ENCODE measurements around the gene CDKL5.
A peak's percentile ranks its signal among the peaks of the same experiment; 100 is the strongest.

CDKL5 gene

GRCh38 chrX:18617407-18617750 is 192.0 kb downstream of the CDKL5 start:
- Histone ChIP-seq H3K27ac (ENCODE audit: poor library complexity, severe bottlenecking) (peak overlapping the region; percentile 41), H3K27me3 (ENCODE audit: insufficient read depth, poor library complexity, severe bottlenecking) (no peaks in the 10 kb centered on the region), H3K9me3 (ENCODE audit: severe bottlenecking) (no peaks in the 10 kb centered on the region), H3K36me3 (ENCODE audit: low read depth) (no peaks in the 10 kb centered on the region), H3K4me1 (ENCODE audit: insufficient read depth, poor library complexity, severe bottlenecking) (peaks cover 9% of the 10 kb centered on the region), H3K4me3 (ENCODE audit: severe bottlenecking) (no peak overlapping the region)
- peak; percentile 96 for ATAC-seq (ENCODE audit: low read depth)
- TF ChIP-seq CTCF (IDR thresholded peaks at IDR 0.05; ENCODE audit: poor library complexity, severe bottlenecking): no peak
- DNase-seq (ENCODE audit: low spot score): peak; percentile 53

- Histone ChIP-seq H3K36me3 (ENCODE audit: low read depth) (no peaks in the 10 kb centered on the region), H3K4me1 (ENCODE audit: insufficient read depth, poor library complexity, severe bottlenecking) (peaks cover 9% of the 10 kb centered on the region), H3K27me3 (ENCODE audit: insufficient read depth, poor library complexity, severe bottlenecking) (no peaks in the 10 kb centered on the region)
Measured at GRCh38 chrX:18619288-18619687, 193.9 kb downstream of the CDKL5 start.

GRCh38 chrX:18620349-18620748 is 194.9 kb downstream of the CDKL5 start:
- Histone ChIP-seq H3K4me3 (ENCODE audit: severe bottlenecking) (no peak overlapping the region), H3K9me3 (ENCODE audit: severe bottlenecking) (no peaks in the 10 kb centered on the region), H3K27ac (ENCODE audit: poor library complexity, severe bottlenecking) (no peak overlapping the region), H3K4me1 (ENCODE audit: insufficient read depth, poor library complexity, severe bottlenecking) (peaks cover 9% of the 10 kb centered on the region), H3K36me3 (ENCODE audit: low read depth) (no peaks in the 10 kb centered on the region), H3K27me3 (ENCODE audit: insufficient read depth, poor library complexity, severe bottlenecking) (no peaks in the 10 kb centered on the region)
- no peak for DNase-seq (ENCODE audit: low spot score)
- no peak for TF ChIP-seq CTCF (IDR thresholded peaks at IDR 0.05; ENCODE audit: poor library complexity, severe bottlenecking)
- ATAC-seq (ENCODE audit: low read depth): no peak

More at GRCh38 chrX:18619288-18619687, 193.9 kb downstream of the CDKL5 start:
- H3K27ac ChIP-seq (ENCODE audit: poor library complexity, severe bottlenecking): no peak overlapping the region
- ATAC-seq (ENCODE audit: low read depth) (no peak), DNase-seq (ENCODE audit: low spot score) (no peak)
- H3K4me3 ChIP-seq (ENCODE audit: severe bottlenecking): no peak overlapping the region
- no peak for TF ChIP-seq CTCF (IDR thresholded peaks at IDR 0.05; ENCODE audit: poor library complexity, severe bottlenecking)
- H3K9me3 ChIP-seq (ENCODE audit: severe bottlenecking): no peaks in the 10 kb centered on the region

- H3K27me3 ChIP-seq (ENCODE audit: insufficient read depth, poor library complexity, severe bottlenecking): no peaks in the 10 kb centered on the region
- H3K27ac ChIP-seq (ENCODE audit: poor library complexity, severe bottlenecking): no peak overlapping the region
- TF ChIP-seq CTCF (IDR thresholded peaks at IDR 0.05; ENCODE audit: poor library complexity, severe bottlenecking): no peak
- DNase-seq (ENCODE audit: low spot score) (no peak), ATAC-seq (ENCODE audit: low read depth) (no peak)
- no peaks in the 10 kb centered on the region for H3K4me1 ChIP-seq (ENCODE audit: insufficient read depth, poor library complexity, severe bottlenecking)
- H3K36me3 ChIP-seq (ENCODE audit: low read depth): no peaks in the 10 kb centered on the region
- H3K9me3 ChIP-seq (ENCODE audit: severe bottlenecking): no peaks in the 10 kb centered on the region
- H3K4me3 ChIP-seq (ENCODE audit: severe bottlenecking): no peak overlapping the region
Measured at GRCh38 chrX:18624599-18624998, 199.2 kb downstream of the CDKL5 start.

GRCh38 chrX:18630934-18631333 is 205.5 kb downstream of the CDKL5 start:
- ATAC-seq (ENCODE audit: low read depth): no peak
- Histone ChIP-seq H3K36me3 (ENCODE audit: low read depth) (no peaks in the 10 kb centered on the region), H3K27me3 (ENCODE audit: insufficient read depth, poor library complexity, severe bottlenecking) (no peaks in the 10 kb centered on the region), H3K27ac (ENCODE audit: poor library complexity, severe bottlenecking) (no peak overlapping the region), H3K4me3 (ENCODE audit: severe bottlenecking) (no peak overlapping the region), H3K4me1 (ENCODE audit: insufficient read depth, poor library complexity, severe bottlenecking) (no peaks in the 10 kb centered on the region), H3K9me3 (ENCODE audit: severe bottlenecking) (no peaks in the 10 kb centered on the region)
- DNase-seq (ENCODE audit: low spot score): no peak
- no peak for TF ChIP-seq CTCF (IDR thresholded peaks at IDR 0.05; ENCODE audit: poor library complexity, severe bottlenecking)
